Stomach (tissue), 9 donors: ENCODE data around the gene BCOR. TPM values are rescaled to one million over a fixed set of nuclear protein-coding genes. Genes with fewer than 3 reads are reported as not detected.

ENCODE experiments used
- DNase-seq, 2 donors: peaks; one replicate each; pipeline versions ENCODE4 v3.0.0 to v3.0.0-alpha.2; 2013 to 2019
- H3K27ac ChIP-seq, 5 donors: fragments of 200-600 bp in 4 of 5; sonication (generic) in 4 of 5; one replicate each; pipeline ENCODE4 v1.5.1; 2013 to 2019; ENCODE audit warnings: mild to moderate bottlenecking in 1 of 5, moderate library complexity in 1 of 5
- H3K27me3 ChIP-seq, 3 donors: fragments of 200-600 bp; sonication (generic); one replicate each; pipeline ENCODE4 v1.5.1; 2017 to 2019; ENCODE audit warnings: mixed run types in 1 of 3
- H3K36me3 ChIP-seq, 4 donors: fragments of 200-600 bp; sonication (generic); 1 replicate in 3 of 4; 2 replicates in 1 of 4; pipeline ENCODE4 v1.5.1; 2016 to 2019
- H3K4me1 ChIP-seq, 4 donors: fragments of 200-600 bp; sonication (generic); one replicate each; pipeline ENCODE4 v1.5.1; 2016 to 2019
- H3K4me3 ChIP-seq, 4 donors: fragments of 200-600 bp; sonication (generic) in 3 of 4; one replicate each; pipeline ENCODE4 v1.5.1; 2016 to 2019; ENCODE audit warnings: mild to moderate bottlenecking in 1 of 4
- H3K9me3 ChIP-seq, 4 donors: fragments of 200-600 bp; sonication (generic); one replicate each; pipeline ENCODE4 v1.5.1; 2016 to 2019
- EP300 ChIP-seq: sonication (generic); formaldehyde crosslinking; IDR thresholded peaks from one replicate; pipeline ENCODE4 v1.6.1; 2017; ENCODE audit warnings: antibody characterized with exemption
- POLR2A ChIP-seq, 4 donors: fragments of 450-650 bp; IDR thresholded peaks; one replicate each; pipeline ENCODE4 v1.6.1; 2016; ENCODE audit warnings: antibody characterized with exemption in 4 of 4, control low read depth in 2 of 4, mild to moderate bottlenecking in 1 of 4, moderate library complexity in 1 of 4
- POLR2AphosphoS5 ChIP-seq, 3 donors: sonication (generic); formaldehyde crosslinking; IDR thresholded peaks; one replicate each; pipeline ENCODE4 v1.6.1; 2016; ENCODE audit warnings: antibody characterized with exemption in 3 of 3
- WGBS, 5 donors: extraction: QIAGEN DNeasy Blood & Tissue Kit in 3 of 5; methylation state at CpG; one replicate each; pipeline versions ENCODE4 v1.1.5 to v1.1.7; 2013 to 2018; 5-methylcytosine and 5-hydroxymethylcytosine counted together
- intact Hi-C: fragments of 100-400 bp; cut with DNase I; formaldehyde crosslinking; loops from one replicate; pipeline ENCODE4 v1.15.1; 2023; ENCODE audit warnings: low total_unique reads
- polyA plus RNA-seq, 3 donors: library from polyadenylated mRNA; stranded (reverse); fragments of 200-250 nt; gene quantifications; one replicate each; pipeline ENCODE4 v1.2.3, GENCODE V29; 2013
- total RNA-seq, 5 donors: library from RNA; depleted of rRNA; stranded (reverse); fragments of >200 nt; gene quantifications; one replicate each; pipeline versions ENCODE4 v1.1.0 to v1.2.3, GENCODE V29; 2014 to 2016
- TF ChIP-seq, protein P1 (sequence below), 7 experiments: fragments of 450-650 bp in 4 of 7; fragments of 200-600 bp in 3 of 7; sonication (generic) in 3 of 7; IDR thresholded peaks; one replicate each; pipeline ENCODE4 v1.5.1; 2016 to 2019; ENCODE audit warnings: antibody characterized with exemption in 7 of 7, control low read depth in 2 of 7, mild to moderate bottlenecking in 1 of 7
- donor health status: healthy with polysubstance abuse.
- donor health status: Bipolar disorder and iron deficiency.
- donor health status: healthy.

Gene BCOR
- total and polyA plus RNA-seq, 8 donors, result 4.4 to 45.5 (median 19.2) TPM

DNA sequence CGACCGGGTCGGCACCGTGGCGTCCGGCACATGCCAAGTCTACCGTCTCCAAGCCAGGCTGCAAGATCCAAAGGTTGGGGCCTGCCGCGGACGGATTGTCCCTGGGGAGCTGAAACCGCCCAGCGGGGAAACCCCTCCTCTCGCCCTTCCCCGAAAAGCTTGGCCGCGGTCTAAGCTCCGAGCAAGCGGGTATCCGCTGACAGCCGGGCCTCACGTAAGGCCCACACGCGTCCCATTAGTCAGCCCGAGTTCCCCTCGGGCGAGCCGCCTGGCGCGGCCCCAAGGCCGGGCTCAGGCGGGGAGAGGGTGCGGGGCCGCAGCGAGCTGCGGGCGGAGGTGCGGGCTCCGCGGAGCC, 6.8 kb upstream of the BCOR start:
- 0 to 10% (median 2%) methylated on average over 18 to 39 of the region's 39 CpGs; no CpG with 5 or more reads in 1 of the 5 donors for WGBS, 5 donors
- H3K9me3 ChIP-seq, result peaks cover 0 to 27% (median 0%) of the 10 kb centered on the region in 4 donors
- peaks cover 24 to 70% (median 49%) of the 10 kb centered on the region in 4 donors for H3K4me1 ChIP-seq
- peak overlapping the region; percentile 90 to 96 (median 93) for H3K27ac ChIP-seq
- peak overlapping the region; percentile 46 to 53 (median 51) for H3K4me3 ChIP-seq
- intact Hi-C loops, result no loop called here
- peak in 1 of 3 donors; percentile 75 for TF ChIP-seq POLR2AphosphoS5 (IDR thresholded peaks at IDR 0.05)
- no peak for TF ChIP-seq EP300
- no peak for TF ChIP-seq POLR2A (IDR thresholded peaks at IDR 0.05)
- TF ChIP-seq, protein P1, sequence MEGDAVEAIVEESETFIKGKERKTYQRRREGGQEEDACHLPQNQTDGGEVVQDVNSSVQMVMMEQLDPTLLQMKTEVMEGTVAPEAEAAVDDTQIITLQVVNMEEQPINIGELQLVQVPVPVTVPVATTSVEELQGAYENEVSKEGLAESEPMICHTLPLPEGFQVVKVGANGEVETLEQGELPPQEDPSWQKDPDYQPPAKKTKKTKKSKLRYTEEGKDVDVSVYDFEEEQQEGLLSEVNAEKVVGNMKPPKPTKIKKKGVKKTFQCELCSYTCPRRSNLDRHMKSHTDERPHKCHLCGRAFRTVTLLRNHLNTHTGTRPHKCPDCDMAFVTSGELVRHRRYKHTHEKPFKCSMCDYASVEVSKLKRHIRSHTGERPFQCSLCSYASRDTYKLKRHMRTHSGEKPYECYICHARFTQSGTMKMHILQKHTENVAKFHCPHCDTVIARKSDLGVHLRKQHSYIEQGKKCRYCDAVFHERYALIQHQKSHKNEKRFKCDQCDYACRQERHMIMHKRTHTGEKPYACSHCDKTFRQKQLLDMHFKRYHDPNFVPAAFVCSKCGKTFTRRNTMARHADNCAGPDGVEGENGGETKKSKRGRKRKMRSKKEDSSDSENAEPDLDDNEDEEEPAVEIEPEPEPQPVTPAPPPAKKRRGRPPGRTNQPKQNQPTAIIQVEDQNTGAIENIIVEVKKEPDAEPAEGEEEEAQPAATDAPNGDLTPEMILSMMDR (IDR thresholded peaks at IDR 0.05), result no peak
- H3K36me3 ChIP-seq, result no peaks in the 10 kb centered on the region
- peak; percentile 60 to 74 for DNase-seq
- peaks cover 0 to 85% (median 23%) of the 10 kb centered on the region in 3 donors for H3K27me3 ChIP-seq

DNA sequence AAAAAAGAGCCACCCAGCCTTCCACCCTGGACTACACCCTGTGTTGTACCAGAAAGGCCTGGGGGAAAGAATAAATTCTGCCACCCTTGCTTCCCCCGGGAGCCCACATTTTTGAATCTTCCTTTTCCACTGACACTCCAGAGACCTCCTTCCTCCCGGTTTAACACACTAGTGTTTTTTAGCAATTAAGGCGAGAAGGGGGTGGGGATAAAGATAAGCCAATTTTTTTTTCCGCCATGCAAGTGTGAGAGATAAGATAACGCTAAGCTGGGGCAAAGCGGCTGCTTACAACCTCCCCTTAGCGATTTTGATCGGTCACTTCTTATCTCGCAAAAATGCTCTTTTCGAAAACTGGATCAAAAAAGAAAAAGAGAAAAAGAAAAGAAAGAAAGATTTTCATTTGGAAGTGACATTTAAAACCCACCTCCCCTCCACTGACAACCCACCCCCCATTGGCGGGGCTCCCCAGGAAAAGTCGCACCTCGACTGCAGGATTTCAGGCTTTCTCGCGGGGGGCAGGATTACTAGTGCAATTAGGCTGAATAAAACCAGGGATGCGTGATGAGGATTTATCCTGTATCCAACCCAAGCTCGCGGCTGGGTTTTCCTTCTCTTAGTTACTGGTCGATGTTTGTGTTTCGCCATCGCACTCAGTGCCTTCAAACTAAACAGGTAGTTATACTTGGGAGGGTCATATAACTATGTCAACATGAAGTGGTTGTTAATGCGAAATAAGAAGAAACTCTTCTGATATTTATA, 6.0 kb upstream of the BCOR start:
- Histone ChIP-seq H3K4me1 (peaks cover 29 to 70% (median 57%) of the 10 kb centered on the region in 4 donors), H3K4me3 (peak overlapping the region in 1 of 4 donors; percentile 49), H3K27ac (peak overlapping the region in 4 of 5 donors; percentile 90 to 96 (median 92)), H3K9me3 (peaks cover 0 to 23% (median 0%) of the 10 kb centered on the region in 4 donors), H3K27me3 (peaks cover 0 to 82% (median 17%) of the 10 kb centered on the region in 3 donors), H3K36me3 (no peaks in the 10 kb centered on the region)
- WGBS, 5 donors, result 24 to 70% (median 32%) methylated on average over 22 of the region's 22 CpGs
- no peak for DNase-seq
- TF ChIP-seq EP300 (no peak), POLR2AphosphoS5 (IDR thresholded peaks at IDR 0.05) (no peak), POLR2A (IDR thresholded peaks at IDR 0.05) (no peak)
- TF ChIP-seq, protein P1 (IDR thresholded peaks at IDR 0.05), result no peak
- intact Hi-C loops, result no loop called here

DNA sequence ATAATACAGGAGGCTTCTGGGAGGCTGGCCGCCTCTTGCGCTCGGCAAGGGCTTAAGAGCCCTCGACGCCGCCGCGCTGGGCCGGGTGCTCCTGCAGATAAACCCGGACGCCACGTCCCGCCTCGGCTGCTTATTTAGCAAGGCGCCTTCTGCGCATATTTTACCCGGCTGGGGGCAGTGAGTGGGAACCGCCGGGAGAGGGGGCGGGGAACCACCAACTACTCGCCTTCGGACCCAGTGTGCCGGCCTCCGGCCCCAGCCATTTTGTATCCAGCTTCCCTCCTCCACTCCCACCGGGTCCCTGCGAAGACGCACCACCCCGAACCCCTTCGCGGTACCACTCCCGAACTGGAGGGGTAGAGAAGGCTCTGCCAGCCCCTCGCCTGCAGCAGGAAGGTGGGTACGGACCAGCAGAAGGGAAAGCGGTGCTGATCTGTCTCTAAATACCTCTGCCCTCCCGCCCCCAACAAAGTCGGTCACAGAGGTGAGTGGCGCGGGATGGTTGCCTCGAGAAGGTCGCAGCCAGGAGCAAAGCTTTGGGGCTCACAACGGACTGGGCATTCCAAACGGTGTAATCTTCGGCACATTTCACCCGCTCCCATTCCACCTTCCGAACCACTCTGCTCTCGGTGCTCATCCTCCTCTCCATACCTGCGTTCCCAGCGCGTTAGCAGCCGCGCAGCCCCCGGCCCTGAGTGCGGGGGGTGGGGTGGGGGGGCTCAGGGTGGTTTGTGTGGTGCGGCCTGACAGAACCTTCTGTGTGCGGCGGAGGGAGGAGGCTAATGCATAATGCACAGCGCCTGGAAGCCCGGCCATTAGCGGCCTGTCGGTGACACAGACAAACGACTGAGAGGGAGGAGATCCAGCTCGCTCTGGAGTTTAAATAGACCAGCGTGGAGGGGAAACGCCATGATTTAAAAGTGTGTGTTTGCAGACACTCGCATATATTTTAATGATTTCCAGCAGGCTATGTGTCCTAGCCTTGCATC, 4.9 kb upstream of the BCOR start:
- H3K27ac ChIP-seq, result peak overlapping the region in 1 of 5 donors; percentile 93
- H3K36me3 ChIP-seq, result no peaks in the 10 kb centered on the region
- peaks cover 0 to 82% (median 17%) of the 10 kb centered on the region in 3 donors for H3K27me3 ChIP-seq
- H3K4me3 ChIP-seq, result no peak overlapping the region
- peaks cover 19 to 69% (median 50%) of the 10 kb centered on the region in 4 donors for H3K4me1 ChIP-seq
- DNase-seq, result peak in 1 of 2 donors; percentile 60
- 42 to 97% (median 83%) methylated on average over 12 to 65 of the region's 65 CpGs for WGBS, 5 donors
- intact Hi-C loops, result no loop called here
- H3K9me3 ChIP-seq, result peaks cover 0 to 12% (median 0%) of the 10 kb centered on the region in 4 donors
- TF ChIP-seq EP300, result no peak
- TF ChIP-seq POLR2A (IDR thresholded peaks at IDR 0.05), result no peak
- TF ChIP-seq POLR2AphosphoS5 (IDR thresholded peaks at IDR 0.05), result no peak
- TF ChIP-seq, protein P1 (IDR thresholded peaks at IDR 0.05), result no peak

DNA sequence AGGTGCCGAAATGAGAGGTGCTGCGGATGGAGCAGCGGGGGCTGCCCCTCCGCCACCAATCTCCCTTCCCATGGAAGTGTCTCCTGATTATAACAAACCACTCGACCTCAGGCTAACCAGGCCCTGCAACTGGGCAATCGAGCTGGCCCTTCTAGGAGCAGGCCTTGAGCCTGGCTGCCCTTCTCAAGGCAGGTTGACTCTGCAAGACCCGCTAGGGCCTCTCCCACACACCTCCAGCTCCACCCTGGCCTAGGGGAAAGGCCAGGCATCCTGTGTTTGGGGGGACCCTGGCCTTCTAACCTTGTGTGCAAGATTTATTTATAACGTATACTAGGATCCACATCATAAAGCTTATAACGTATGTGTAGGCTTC, 3.7 kb upstream of the BCOR start:
- intact Hi-C loops, result no loop called here
- WGBS, 5 donors, result 46 to 94% (median 89%) methylated on average over 7 to 9 of the region's 9 CpGs
- Histone ChIP-seq H3K4me1 (peaks cover 9 to 68% (median 37%) of the 10 kb centered on the region in 4 donors), H3K27ac (peak overlapping the region in 1 of 5 donors; percentile 16), H3K36me3 (no peaks in the 10 kb centered on the region), H3K4me3 (no peak overlapping the region), H3K27me3 (peaks cover 0 to 81% (median 11%) of the 10 kb centered on the region in 3 donors), H3K9me3 (peaks cover 0 to 9% (median 0%) of the 10 kb centered on the region in 4 donors)
- TF ChIP-seq EP300, result no peak
- no peak for TF ChIP-seq POLR2AphosphoS5 (IDR thresholded peaks at IDR 0.05)
- TF ChIP-seq POLR2A (IDR thresholded peaks at IDR 0.05), result no peak
- TF ChIP-seq, protein P1 (IDR thresholded peaks at IDR 0.05), result no peak
- no peak for DNase-seq
